Activated CD4-positive, CD25-positive, alpha-beta regulatory T cell (primary cell): ENCODE data around the gene EXOC6B.

Experiments
- DNase-seq, 4 experiments: peaks; one replicate each; lab custom pipeline; 2025; lab: John Stamatoyannopoulos, UW

The EXOC6B gene

GRCh38 chr2:72825257-72826155 is at the start of gene EXOC6B:
Gene EXOC6B (minus strand): TSS chr2:72826033.
- DNase-seq: peak; percentile 60 to 78 (median 71)

- DNase-seq: no peak
These were observed 46.0 kb upstream of the EXOC6B start for GRCh38 chr2:72871880-72872279.

- no peak for DNase-seq
These were observed 45.2 kb upstream of the EXOC6B start for GRCh38 chr2:72871060-72871459.

- no peak for DNase-seq
These were observed 38.7 kb upstream of the EXOC6B start for GRCh38 chr2:72864500-72864899.

GRCh38 chr2:72863046-72863445 is 37.2 kb upstream of the EXOC6B start:
- DNase-seq: no peak

- DNase-seq: peak; percentile 64 to 73 (median 70)
These were observed 36.6 kb upstream of the EXOC6B start for GRCh38 chr2:72862239-72862988.

GRCh38 chr2:72859831-72860262 is 34.0 kb upstream of the EXOC6B start:
- DNase-seq: peak in 3 of 4 experiments; percentile 20 to 29 (median 23)

GRCh38 chr2:72851333-72851732 is 25.5 kb upstream of the EXOC6B start:
- DNase-seq: no peak

GRCh38 chr2:72849138-72849462 is 23.3 kb upstream of the EXOC6B start:
- DNase-seq: no peak

GRCh38 chr2:72848436-72849137 is 22.8 kb upstream of the EXOC6B start:
- DNase-seq: no peak

GRCh38 chr2:72847534-72848315 is 21.9 kb upstream of the EXOC6B start:
- no peak for DNase-seq

- DNase-seq: no peak
These were observed 20.6 kb upstream of the EXOC6B start for GRCh38 chr2:72846171-72847095.

- no peak for DNase-seq
These were observed 17.5 kb upstream of the EXOC6B start for GRCh38 chr2:72843301-72843700.

GRCh38 chr2:72841462-72842125 is 15.8 kb upstream of the EXOC6B start:
- no peak for DNase-seq

GRCh38 chr2:72840066-72840465 is 14.2 kb upstream of the EXOC6B start:
- DNase-seq: no peak

- DNase-seq: no peak
These were observed 11.3 kb upstream of the EXOC6B start for GRCh38 chr2:72837171-72837570.

- no peak for DNase-seq
These were observed 9.6 kb upstream of the EXOC6B start for GRCh38 chr2:72835403-72835802.

- no peak for DNase-seq
These were observed 8.8 kb upstream of the EXOC6B start for GRCh38 chr2:72834596-72834995.

- no peak for DNase-seq
These were observed 7.4 kb upstream of the EXOC6B start for GRCh38 chr2:72833084-72833714.

GRCh38 chr2:72830273-72830672 is 4.4 kb upstream of the EXOC6B start:
- DNase-seq: no peak
